Natural killer cell (primary cell): ENCODE data around the gene HDAC11. TPM values are rescaled to one million over a fixed set of nuclear protein-coding genes. Genes with fewer than 3 reads are reported as not detected.

ENCODE experiments used
- ATAC-seq, 3 donors: fragments of 150-1000 bp in 2 of 3; fragments of 200-7000 bp in 1 of 3; cut with Tn5 transposase; 1 replicate in 1 of 3; 2 replicates in 2 of 3; pipeline ENCODE4 v1.10.0; 2021; ENCODE audit warnings: mild to moderate bottlenecking in 2 of 3, moderate library complexity in 2 of 3
- DNase-seq, 2 donors: peaks; one replicate each; pipeline versions ENCODE4 v3.0.0 to v3.0.0-alpha.2; 2013 to 2021; ENCODE audit warnings: mixed read lengths in 1 of 2
- H3K27ac ChIP-seq: one replicate; pipeline ENCODE4 v1.5.1; 2013; ENCODE audit warnings: mild to moderate bottlenecking, low read length
- H3K27me3 ChIP-seq: one replicate; pipeline ENCODE4 v1.6.1; 2013; ENCODE audit warnings: low read length; ENCODE audit not compliant: control insufficient read depth, insufficient read depth
- H3K36me3 ChIP-seq: one replicate; pipeline ENCODE4 v1.6.1; 2013; ENCODE audit warnings: low read length; ENCODE audit not compliant: control insufficient read depth, insufficient read depth
- H3K4me1 ChIP-seq: one replicate; pipeline ENCODE4 v1.6.1; 2013; ENCODE audit warnings: low read length; ENCODE audit not compliant: control insufficient read depth, insufficient read depth
- H3K4me3 ChIP-seq: one replicate; pipeline ENCODE4 v1.5.1; 2013; ENCODE audit warnings: low read length
- H3K9me3 ChIP-seq: one replicate; pipeline ENCODE4 v1.6.1; 2013; ENCODE audit warnings: low read length; ENCODE audit not compliant: control insufficient read depth, insufficient read depth
- H3K27ac Mint-ChIP-seq, 2 donors: one replicate each; pipeline ENCODE4 v1.8.0; 2022; ENCODE audit warnings: mild to moderate bottlenecking in 2 of 2, mixed read lengths in 2 of 2, moderate library complexity in 1 of 2
- H3K27me3 Mint-ChIP-seq, 2 donors: one replicate each; pipeline ENCODE4 v1.8.0; 2022; ENCODE audit warnings: low read depth in 2 of 2, mixed read lengths in 2 of 2
- H3K36me3 Mint-ChIP-seq: one replicate; pipeline ENCODE4 v1.8.0; 2022; ENCODE audit warnings: mixed read lengths
- H3K4me1 Mint-ChIP-seq, 2 donors: one replicate each; pipeline ENCODE4 v1.8.0; 2022; ENCODE audit warnings: mixed read lengths in 2 of 2
- H3K4me3 Mint-ChIP-seq: one replicate; pipeline ENCODE4 v1.8.0; 2022; ENCODE audit warnings: mild to moderate bottlenecking, moderate library complexity, mixed read lengths
- H3K9me3 Mint-ChIP-seq, 2 donors: one replicate each; pipeline ENCODE4 v1.8.0; 2022; ENCODE audit warnings: mixed read lengths in 2 of 2
- CTCF ChIP-seq: fragments of 200-600 bp; IDR thresholded peaks from one replicate; pipeline ENCODE4 v1.8.0; 2022; ENCODE audit warnings: antibody characterized with exemption
- WGBS: methylation state at CpG from one replicate; pipeline ENCODE4 v1.1.7; 2013; ENCODE audit warnings: missing lambda C conversion rate; ENCODE audit not compliant: insufficient coverage; 5-methylcytosine and 5-hydroxymethylcytosine counted together
- intact Hi-C: fragments of 100-400 bp; cut with micrococcal nuclease; formaldehyde crosslinking; loops from one replicate; pipeline ENCODE4 v1.14.2; 2022
- total RNA-seq, 4 donors: library from RNA; stranded (reverse); fragments of 120-200 nt in 1 of 4; gene quantifications; one replicate each; pipeline versions ENCODE4 v1.2.3 to v1.2.4, GENCODE V29; 2013 to 2022

HDAC11 gene
- total RNA-seq, 3 donors from 2014 or later (not counting 1 experiment from before 2014, with no cell fraction given) = 3.4 to 5.3 (median 3.9) TPM

- ATAC-seq (no peak), DNase-seq (no peak)
- no peak for TF ChIP-seq CTCF
- Mint-ChIP-seq H3K9me3 (no peaks in the 10 kb centered on the region), H3K4me3 (no peak overlapping the region), H3K36me3 (no peaks in the 10 kb centered on the region), H3K27ac (no peak overlapping the region), H3K4me1 (peaks cover 5 to 17% of the 10 kb centered on the region in 2 donors), H3K27me3 (peaks cover 23 to 25% of the 10 kb centered on the region in 2 donors)
- Histone ChIP-seq H3K27ac (no peak overlapping the region), H3K27me3 (peaks cover 5% of the 10 kb centered on the region), H3K4me1 (peaks cover 11% of the 10 kb centered on the region), H3K9me3 (no peaks in the 10 kb centered on the region), H3K36me3 (no peaks in the 10 kb centered on the region), H3K4me3 (no peak overlapping the region)
- intact Hi-C loops = no loop called here
- WGBS = 78% methylated on average over 4 of the region's 4 CpGs
Measured at GRCh38 chr3:13540297-13540995, 60.3 kb downstream of the HDAC11 start.

DNA sequence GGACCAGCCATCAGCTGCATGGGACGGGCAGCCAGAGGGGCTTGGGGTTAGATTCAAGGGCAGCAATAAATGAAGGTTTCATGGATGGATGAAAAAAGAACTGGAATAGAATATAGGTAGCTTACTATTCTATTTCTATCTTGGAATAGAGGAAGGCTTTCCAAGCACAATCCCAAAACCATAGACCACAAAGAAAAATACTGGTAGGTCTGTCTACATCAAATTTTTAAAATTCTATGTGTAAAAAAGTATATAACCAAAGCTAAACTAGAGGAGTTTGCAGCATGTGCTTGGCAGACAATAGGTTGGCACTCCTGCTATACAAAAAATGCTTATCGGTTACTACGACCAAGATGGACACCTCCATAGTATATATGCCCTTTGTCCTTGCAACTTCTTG, 61.6 kb downstream of the HDAC11 start:
- no peak overlapping the region for H3K27ac Mint-ChIP-seq
- no peak for DNase-seq

DNA sequence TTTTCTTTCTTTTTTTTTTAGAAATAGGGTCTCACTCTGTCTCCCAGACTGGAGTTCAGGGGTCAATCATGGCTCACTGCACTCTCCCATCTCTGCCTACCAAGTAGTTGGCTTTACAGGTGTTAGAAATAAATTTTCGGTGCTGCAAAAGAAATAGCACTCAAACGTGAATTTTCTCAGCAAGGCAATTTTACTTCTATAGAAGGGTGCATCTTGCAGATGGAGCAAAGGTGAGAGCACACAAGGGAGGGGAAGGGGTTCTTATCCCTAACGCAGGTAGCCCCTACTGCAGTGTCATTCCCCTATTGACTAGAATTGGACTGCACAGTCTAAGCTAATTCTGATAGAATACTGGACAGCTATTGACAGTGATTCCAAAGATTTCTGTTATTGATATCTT, 62.0 kb downstream of the HDAC11 start:
- TF ChIP-seq CTCF = no peak
- Mint-ChIP-seq H3K36me3 (no peaks in the 10 kb centered on the region), H3K27me3 (peaks cover 19 to 21% of the 10 kb centered on the region in 2 donors), H3K4me3 (no peak overlapping the region), H3K9me3 (no peaks in the 10 kb centered on the region), H3K4me1 (peaks cover 0 to 11% of the 10 kb centered on the region in 2 donors), H3K27ac (no peak overlapping the region)
- Histone ChIP-seq H3K27ac (no peak overlapping the region), H3K4me1 (peaks cover 11% of the 10 kb centered on the region), H3K4me3 (no peak overlapping the region), H3K27me3 (no peaks in the 10 kb centered on the region), H3K9me3 (no peaks in the 10 kb centered on the region), H3K36me3 (no peaks in the 10 kb centered on the region)
- ATAC-seq (no peak), DNase-seq (no peak)
- intact Hi-C loops = no loop called here
- WGBS = 90% methylated on average over 3 of the region's 3 CpGs

More for the DNA sequence above, 61.6 kb downstream of the HDAC11 start:
- Histone ChIP-seq H3K9me3 (no peaks in the 10 kb centered on the region), H3K27ac (no peak overlapping the region), H3K4me1 (peaks cover 11% of the 10 kb centered on the region), H3K27me3 (peaks cover 4% of the 10 kb centered on the region), H3K36me3 (no peaks in the 10 kb centered on the region), H3K4me3 (no peak overlapping the region)
- Mint-ChIP-seq H3K27me3 (peaks cover 22 to 23% of the 10 kb centered on the region in 2 donors), H3K4me3 (no peak overlapping the region), H3K36me3 (no peaks in the 10 kb centered on the region), H3K4me1 (peaks cover 3 to 14% of the 10 kb centered on the region in 2 donors), H3K9me3 (no peaks in the 10 kb centered on the region)
- intact Hi-C loops = no loop called here
- TF ChIP-seq CTCF = no peak
- no CpG with 5 or more reads among the region's 3 CpGs for WGBS
- no peak for ATAC-seq

- H3K36me3 Mint-ChIP-seq = no peaks in the 10 kb centered on the region
- H3K9me3 Mint-ChIP-seq = no peaks in the 10 kb centered on the region
- Histone ChIP-seq H3K4me3 (no peak overlapping the region), H3K27ac (no peak overlapping the region), H3K9me3 (no peaks in the 10 kb centered on the region), H3K27me3 (no peaks in the 10 kb centered on the region), H3K36me3 (no peaks in the 10 kb centered on the region), H3K4me1 (peaks cover 13% of the 10 kb centered on the region)
- 93% methylated on average over 5 of the region's 5 CpGs for WGBS
- peaks cover 0 to 18% of the 10 kb centered on the region in 2 donors for H3K4me1 Mint-ChIP-seq
- ATAC-seq = no peak
- intact Hi-C loops = no loop called here
- H3K27ac Mint-ChIP-seq = no peak overlapping the region
- TF ChIP-seq CTCF = no peak
- DNase-seq = no peak
- H3K4me3 Mint-ChIP-seq = no peak overlapping the region
- H3K27me3 Mint-ChIP-seq = peaks cover 22 to 28% of the 10 kb centered on the region in 2 donors
Measured at GRCh38 chr3:13543253-13543652, 63.1 kb downstream of the HDAC11 start.
